ENCODE measurements around the gene PRAMEF12. TPM values are rescaled to one million over a fixed set of nuclear protein-coding genes. Genes with fewer than 3 reads are reported as not detected.

Gene PRAMEF12
- total RNA-seq, 2 donors from 2014 or later: not detected

Other genes starting within 250 kb of the PRAMEF12 start
- gene DHRS3, start 155.5 kb upstream of the PRAMEF12 start, total RNA-seq: 10 to 100 TPM; 31.0 to 38.3 TPM
- gene AADACL4, start 129.7 kb upstream of the PRAMEF12 start, total RNA-seq: not detected
- gene AADACL3, start 57.6 kb upstream of the PRAMEF12 start, total RNA-seq: not detected
- gene CFAP107, start 27.5 kb upstream of the PRAMEF12 start, total RNA-seq: not detected
- gene PRAMEF1, start 17.7 kb downstream of the PRAMEF12 start, total RNA-seq: not detected
- gene PRAMEF11, start 57.7 kb downstream of the PRAMEF12 start, total RNA-seq: not detected
- gene HNRNPCL1, start 75.0 kb downstream of the PRAMEF12 start, total RNA-seq: not detected
- not detected for gene PRAMEF2, start 83.3 kb downstream of the PRAMEF12 start, total RNA-seq
- not detected for gene PRAMEF4, start 112.5 kb downstream of the PRAMEF12 start, total RNA-seq
- gene PRAMEF10, start 124.5 kb downstream of the PRAMEF12 start, total RNA-seq: not detected
- gene PRAMEF7, start 142.9 kb downstream of the PRAMEF12 start, total RNA-seq: not detected
- gene PRAMEF6, start 173.8 kb downstream of the PRAMEF12 start, total RNA-seq: not detected